GM23248 (cell line): ENCODE data around the gene P2RX2.

Experiments used
- EZH2 ChIP-seq: fragments of 200-600 bp; sonication (generic); IDR thresholded peaks from 2 replicates; pipeline ENCODE4 v1.6.1; 2018; ENCODE audit warnings: antibody characterized with exemption, mild to moderate bottlenecking; ENCODE audit not compliant: insufficient read depth, poor library complexity, severe bottlenecking
- EZH2phosphoT487 ChIP-seq: fragments of 200-600 bp; sonication (generic); IDR thresholded peaks from 2 replicates; pipeline ENCODE4 v1.6.1; 2018; ENCODE audit warnings: antibody characterized with exemption, moderate library complexity, mild to moderate bottlenecking, low read depth; ENCODE audit not compliant: insufficient read depth

- no peak for TF ChIP-seq EZH2
- no peak for TF ChIP-seq EZH2phosphoT487
These were observed 40.6 kb downstream of the P2RX2 start for GRCh38 chr12:132659146-132659545.
